HG02973 (cell line): ENCODE results near the gene MYH3.
A peak's percentile ranks its signal among the peaks of the same experiment; 100 is the strongest.

ENCODE experiments used
- ATAC-seq: cut with Tn5 transposase; IDR thresholded peaks from one replicate; pipeline ENCODE4 v1.9.1; 2021; ENCODE audit warnings: moderate library complexity; ENCODE audit not compliant: unreplicated experiment

MYH3 gene

GRCh38 chr17:10616502-10617119 is 40.5 kb downstream of the MYH3 start:
- ATAC-seq = peak; percentile 49

GRCh38 chr17:10614536-10615155 is 42.5 kb downstream of the MYH3 start:
- ATAC-seq = no peak

GRCh38 chr17:10613775-10614513 is 43.2 kb downstream of the MYH3 start:
- no peak for ATAC-seq

GRCh38 chr17:10612957-10613744 is 44.0 kb downstream of the MYH3 start:
- no peak for ATAC-seq

GRCh38 chr17:10610884-10611283 is 46.2 kb downstream of the MYH3 start:
- no peak for ATAC-seq

- ATAC-seq = no peak
Observed at GRCh38 chr17:10608244-10608643, 48.9 kb downstream of the MYH3 start.

GRCh38 chr17:10606110-10606509 is 51.0 kb downstream of the MYH3 start:
- no peak for ATAC-seq

- ATAC-seq = no peak
Observed at GRCh38 chr17:10605221-10605783, 51.8 kb downstream of the MYH3 start.

GRCh38 chr17:10604521-10604920 is 52.6 kb downstream of the MYH3 start:
- no peak for ATAC-seq

GRCh38 chr17:10603931-10604330 is 53.2 kb downstream of the MYH3 start:
- no peak for ATAC-seq

- ATAC-seq = no peak
Observed at GRCh38 chr17:10600571-10600970, 56.5 kb downstream of the MYH3 start.

- ATAC-seq = no peak
Observed at GRCh38 chr17:10598621-10599020, 58.5 kb downstream of the MYH3 start.

- no peak for ATAC-seq
Observed at GRCh38 chr17:10589553-10590145, 67.5 kb downstream of the MYH3 start.

- ATAC-seq = no peak
Observed at GRCh38 chr17:10585529-10585928, 71.6 kb downstream of the MYH3 start.

- no peak for ATAC-seq
Observed at GRCh38 chr17:10583834-10584233, 73.3 kb downstream of the MYH3 start.

- no peak for ATAC-seq
Observed at GRCh38 chr17:10579270-10579669, 77.8 kb downstream of the MYH3 start.
